HG02981 (cell line): Measurements from ENCODE around the gene EDEM1.
"Not testable (repeated sequence)": the region's sequence is repeated elsewhere in the genome, so short reads cannot be mapped to it uniquely, and the experiment has no call there.

Experiments
- ATAC-seq: cut with Tn5 transposase; IDR thresholded peaks from one replicate; pipeline ENCODE4 v1.9.1; 2021; ENCODE audit warnings: mild to moderate bottlenecking, moderate library complexity; ENCODE audit not compliant: unreplicated experiment

EDEM1 gene

GRCh38 chr3:5231074-5231473, 43.6 kb downstream of the EDEM1 start:
- ATAC-seq, result no peak

GRCh38 chr3:5231487-5231886, 44.0 kb downstream of the EDEM1 start:
- ATAC-seq, result no peak

- ATAC-seq, result no peak
Measured at GRCh38 chr3:5232570-5232969, 45.1 kb downstream of the EDEM1 start.

- ATAC-seq, result no peak
Measured at GRCh38 chr3:5233026-5233425, 45.5 kb downstream of the EDEM1 start.

- no peak for ATAC-seq
Measured at GRCh38 chr3:5235655-5236054, 48.1 kb downstream of the EDEM1 start.

- no peak for ATAC-seq
Measured at GRCh38 chr3:5238545-5238944, 51.0 kb downstream of the EDEM1 start.

- no peak for ATAC-seq
Measured at GRCh38 chr3:5239602-5240001, 52.1 kb downstream of the EDEM1 start.

- ATAC-seq, result no peak
Measured at GRCh38 chr3:5240740-5241139, 53.2 kb downstream of the EDEM1 start.

GRCh38 chr3:5242785-5243184, 55.3 kb downstream of the EDEM1 start:
- not testable (repeated sequence) for ATAC-seq

- ATAC-seq, result no peak
Measured at GRCh38 chr3:5245927-5246326, 58.4 kb downstream of the EDEM1 start.

- ATAC-seq, result no peak
Measured at GRCh38 chr3:5248822-5249221, 61.3 kb downstream of the EDEM1 start.

- ATAC-seq, result no peak
Measured at GRCh38 chr3:5250467-5251195, 63.1 kb downstream of the EDEM1 start.

- no peak for ATAC-seq
Measured at GRCh38 chr3:5251196-5251583, 63.7 kb downstream of the EDEM1 start.

- no peak for ATAC-seq
Measured at GRCh38 chr3:5252131-5252530, 64.6 kb downstream of the EDEM1 start.

GRCh38 chr3:5254281-5255048, 67.0 kb downstream of the EDEM1 start:
- ATAC-seq, result no peak

- no peak for ATAC-seq
Measured at GRCh38 chr3:5255404-5256344, 68.2 kb downstream of the EDEM1 start.

GRCh38 chr3:5258526-5258925, 71.0 kb downstream of the EDEM1 start:
- no peak for ATAC-seq

- no peak for ATAC-seq
Measured at GRCh38 chr3:5260992-5261501, 73.5 kb downstream of the EDEM1 start.

- no peak for ATAC-seq
Measured at GRCh38 chr3:5262507-5262906, 75.0 kb downstream of the EDEM1 start.

- ATAC-seq, result no peak
Measured at GRCh38 chr3:5264093-5264600, 76.6 kb downstream of the EDEM1 start.
